Testis (tissue), 2 donors: Measurements from ENCODE around the gene NRCAM.

Experiments used
- CTCF ChIP-seq, 3 experiments: fragments of 450-650 bp in 2 of 3; fragments of 200-600 bp in 1 of 3; sonication (generic) in 1 of 3; IDR thresholded peaks; one replicate each; pipeline ENCODE4 v1.5.1; 2016 to 2019; ENCODE audit warnings: antibody characterized with exemption in 3 of 3, mild to moderate bottlenecking in 2 of 3, moderate library complexity in 1 of 3
- POLR2A ChIP-seq: fragments of 450-650 bp; IDR thresholded peaks from one replicate; pipeline ENCODE4 v1.6.1; 2017; ENCODE audit warnings: antibody characterized with exemption, mild to moderate bottlenecking, moderate library complexity

- TF ChIP-seq CTCF (IDR thresholded peaks at IDR 0.05) (no peak), POLR2A (no peak)
These were observed 131.9 kb downstream of the NRCAM start for GRCh38 chr7:108324053-108325038.
